ENCODE measurements around the gene CXADR.

DNA sequence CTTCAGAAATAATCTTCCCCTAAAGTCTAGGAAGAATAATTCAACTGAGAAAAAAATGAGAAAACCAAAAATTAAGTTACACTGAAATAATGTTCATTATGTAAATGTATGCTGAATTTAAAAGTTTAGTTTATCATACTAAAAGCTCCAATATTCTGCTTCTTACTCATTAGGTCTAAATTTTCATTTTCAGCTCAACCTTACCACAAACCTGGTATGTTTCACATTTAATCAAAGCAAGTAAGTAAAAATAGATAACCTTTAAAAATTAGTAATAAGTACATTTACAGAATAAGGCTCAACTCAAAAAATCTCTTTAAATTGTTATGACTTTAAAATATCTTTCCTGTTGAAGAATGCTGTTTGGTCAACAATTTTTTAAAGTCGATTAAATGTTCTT lies 84.8 kb downstream of the CXADR start:
- TF ChIP-seq, protein P1, sequence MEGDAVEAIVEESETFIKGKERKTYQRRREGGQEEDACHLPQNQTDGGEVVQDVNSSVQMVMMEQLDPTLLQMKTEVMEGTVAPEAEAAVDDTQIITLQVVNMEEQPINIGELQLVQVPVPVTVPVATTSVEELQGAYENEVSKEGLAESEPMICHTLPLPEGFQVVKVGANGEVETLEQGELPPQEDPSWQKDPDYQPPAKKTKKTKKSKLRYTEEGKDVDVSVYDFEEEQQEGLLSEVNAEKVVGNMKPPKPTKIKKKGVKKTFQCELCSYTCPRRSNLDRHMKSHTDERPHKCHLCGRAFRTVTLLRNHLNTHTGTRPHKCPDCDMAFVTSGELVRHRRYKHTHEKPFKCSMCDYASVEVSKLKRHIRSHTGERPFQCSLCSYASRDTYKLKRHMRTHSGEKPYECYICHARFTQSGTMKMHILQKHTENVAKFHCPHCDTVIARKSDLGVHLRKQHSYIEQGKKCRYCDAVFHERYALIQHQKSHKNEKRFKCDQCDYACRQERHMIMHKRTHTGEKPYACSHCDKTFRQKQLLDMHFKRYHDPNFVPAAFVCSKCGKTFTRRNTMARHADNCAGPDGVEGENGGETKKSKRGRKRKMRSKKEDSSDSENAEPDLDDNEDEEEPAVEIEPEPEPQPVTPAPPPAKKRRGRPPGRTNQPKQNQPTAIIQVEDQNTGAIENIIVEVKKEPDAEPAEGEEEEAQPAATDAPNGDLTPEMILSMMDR (IDR thresholded peaks at IDR 0.05) = no peak
- TF ChIP-seq POLR2A (IDR thresholded peaks at IDR 0.05) = no peak
